Glutamatergic neuron (in vitro differentiated cells): ENCODE data around the gene PAPLN. TPM values are rescaled to one million over a fixed set of nuclear protein-coding genes. Genes with fewer than 3 reads are reported as not detected.

Source experiments
- DNase-seq: peaks from one replicate; pipeline ENCODE4 v3.0.0; 2022
- H3K27ac Mint-ChIP-seq: one replicate; pipeline ENCODE4 v1.8.0; 2020; ENCODE audit warnings: mild to moderate bottlenecking, mixed read lengths, inconsistent platforms; ENCODE audit not compliant: unreplicated experiment
- H3K27me3 Mint-ChIP-seq: one replicate; pipeline ENCODE4 v1.8.0; 2020; ENCODE audit warnings: mild to moderate bottlenecking, moderate library complexity, mixed read lengths, inconsistent platforms; ENCODE audit not compliant: unreplicated experiment
- H3K36me3 Mint-ChIP-seq: one replicate; pipeline ENCODE4 v1.8.0; 2020; ENCODE audit warnings: mild to moderate bottlenecking, mixed read lengths, inconsistent platforms; ENCODE audit not compliant: unreplicated experiment
- H3K4me1 Mint-ChIP-seq: one replicate; pipeline ENCODE4 v1.8.0; 2020; ENCODE audit warnings: mild to moderate bottlenecking, low read depth, mixed read lengths, inconsistent platforms; ENCODE audit not compliant: unreplicated experiment
- H3K4me3 Mint-ChIP-seq: one replicate; pipeline ENCODE4 v1.8.0; 2020; ENCODE audit warnings: mild to moderate bottlenecking, mixed read lengths, inconsistent platforms; ENCODE audit not compliant: unreplicated experiment
- H3K9me3 Mint-ChIP-seq: one replicate; pipeline ENCODE4 v1.8.0; 2020; ENCODE audit warnings: mild to moderate bottlenecking, moderate library complexity, mixed read lengths, inconsistent platforms; ENCODE audit not compliant: unreplicated experiment
- CTCF ChIP-seq: fragments of 200-600 bp; sonication (generic); IDR thresholded peaks from one replicate; pipeline ENCODE4 v1.5.0; 2021; ENCODE audit not compliant: partially characterized antibody, unreplicated experiment
- total RNA-seq: library from RNA; stranded (reverse); fragmentation: NEBNext Ultra II Directional; extraction: Animal tissue kit (Norgen Biotek cat#: 25700); gene quantifications from one replicate; pipeline ENCODE4 v1.2.1, GENCODE V29; 2021; ENCODE audit not compliant: unreplicated experiment

Gene PAPLN
- total RNA-seq, 1 donor from 2014 or later = 2.8 TPM

GRCh38 chr14:73283608-73284379, 46.5 kb downstream of the PAPLN start:
- H3K4me1 Mint-ChIP-seq = peaks cover 4% of the 10 kb centered on the region
- H3K9me3 Mint-ChIP-seq = no peaks in the 10 kb centered on the region
- no peak for TF ChIP-seq CTCF
- no peak overlapping the region for H3K27ac Mint-ChIP-seq
- no peaks in the 10 kb centered on the region for H3K36me3 Mint-ChIP-seq
- H3K4me3 Mint-ChIP-seq = no peak overlapping the region
- no peaks in the 10 kb centered on the region for H3K27me3 Mint-ChIP-seq
- DNase-seq = no peak

DNA sequence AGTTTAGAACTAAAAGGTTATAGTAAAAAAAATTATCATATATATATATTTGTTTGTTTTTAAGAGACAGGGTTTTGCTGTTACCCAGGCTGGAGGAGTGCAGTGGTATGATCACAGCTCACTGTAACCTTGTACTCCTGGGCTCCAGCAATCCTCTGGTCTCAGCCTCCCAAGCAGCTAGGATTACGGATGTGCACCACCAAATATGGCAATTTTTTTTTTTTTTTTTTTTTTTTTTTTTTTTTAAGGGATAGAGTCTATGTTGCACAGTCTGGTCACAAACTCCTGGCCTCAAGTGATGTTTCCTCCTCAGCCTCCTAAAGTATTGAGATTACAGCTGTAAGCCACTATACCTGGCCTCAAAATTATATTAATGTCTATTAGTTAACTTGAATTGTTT, 48.7 kb downstream of the PAPLN start:
- Mint-ChIP-seq H3K9me3 (no peaks in the 10 kb centered on the region), H3K27ac (no peak overlapping the region), H3K4me1 (no peaks in the 10 kb centered on the region), H3K36me3 (no peaks in the 10 kb centered on the region), H3K4me3 (no peak overlapping the region), H3K27me3 (no peaks in the 10 kb centered on the region)
- no peak for DNase-seq
- TF ChIP-seq CTCF = no peak

DNA sequence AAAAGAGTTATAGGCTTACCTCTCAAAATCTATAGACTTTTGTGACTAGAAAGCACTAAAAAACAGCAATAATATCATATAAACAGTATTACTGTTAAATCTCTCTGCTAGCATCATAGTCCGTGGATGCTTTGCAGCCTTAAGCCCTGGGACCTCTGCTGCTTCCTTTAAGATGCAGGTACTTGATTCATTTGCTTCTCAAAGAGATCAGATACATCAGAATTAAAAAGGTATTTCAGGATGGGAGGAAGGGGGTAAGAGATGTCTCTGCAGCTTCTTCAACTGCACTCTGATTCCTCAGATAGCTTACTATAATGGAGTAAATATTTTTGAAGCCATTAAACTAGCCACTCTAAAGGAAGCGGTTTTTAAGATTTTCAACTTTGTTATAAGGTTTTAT, 49.3 kb downstream of the PAPLN start:
- no peak overlapping the region for H3K27ac Mint-ChIP-seq
- H3K4me3 Mint-ChIP-seq = no peak overlapping the region
- H3K36me3 Mint-ChIP-seq = no peaks in the 10 kb centered on the region
- no peaks in the 10 kb centered on the region for H3K27me3 Mint-ChIP-seq
- DNase-seq = no peak
- H3K4me1 Mint-ChIP-seq = no peaks in the 10 kb centered on the region
- no peaks in the 10 kb centered on the region for H3K9me3 Mint-ChIP-seq
- no peak for TF ChIP-seq CTCF

DNA sequence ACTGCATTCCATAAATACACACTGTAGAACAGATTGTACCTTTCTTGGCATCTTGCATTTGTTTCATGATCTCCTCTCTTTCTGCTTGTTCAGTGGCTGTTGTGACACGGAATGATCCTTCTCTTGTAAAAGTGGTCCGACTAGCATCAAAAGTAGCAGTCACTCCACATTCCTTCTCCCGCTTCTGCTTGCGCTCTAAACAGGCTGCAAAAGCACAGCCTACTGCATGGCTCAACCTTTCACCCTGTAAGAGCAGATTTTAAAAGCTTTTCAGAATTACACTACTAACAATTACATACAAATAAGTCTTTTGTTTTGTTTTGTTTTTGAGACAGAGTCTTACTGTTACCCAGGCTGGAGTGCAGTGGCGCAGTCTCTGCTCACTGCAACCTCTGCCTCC, 49.8 kb downstream of the PAPLN start:
- no peaks in the 10 kb centered on the region for H3K4me1 Mint-ChIP-seq
- TF ChIP-seq CTCF = no peak
- no peak for DNase-seq
- H3K27ac Mint-ChIP-seq = no peak overlapping the region
- no peak overlapping the region for H3K4me3 Mint-ChIP-seq
- H3K27me3 Mint-ChIP-seq = no peaks in the 10 kb centered on the region
- H3K9me3 Mint-ChIP-seq = no peaks in the 10 kb centered on the region
- H3K36me3 Mint-ChIP-seq = no peaks in the 10 kb centered on the region

DNA sequence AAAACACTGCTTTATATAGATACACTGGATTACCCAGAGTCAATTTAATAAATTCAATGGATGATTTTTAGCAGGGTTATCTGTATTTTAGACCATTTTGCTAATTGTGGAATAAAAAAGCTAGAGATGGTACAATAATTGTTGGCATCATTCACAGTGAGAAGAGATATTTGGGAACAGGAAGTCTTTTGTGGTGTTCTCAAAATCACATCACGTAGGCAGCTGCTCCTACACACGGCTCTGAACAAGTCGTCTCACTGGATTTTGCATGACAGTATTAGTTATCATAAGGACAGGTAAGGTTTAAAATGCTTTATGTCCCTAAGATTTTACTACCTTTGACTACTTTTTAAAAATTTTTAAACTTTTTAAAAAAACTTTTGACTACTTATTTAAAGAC, 52.0 kb downstream of the PAPLN start:
- Mint-ChIP-seq H3K4me3 (no peak overlapping the region), H3K27me3 (no peaks in the 10 kb centered on the region), H3K36me3 (no peaks in the 10 kb centered on the region), H3K4me1 (no peaks in the 10 kb centered on the region), H3K27ac (no peak overlapping the region), H3K9me3 (peaks cover 2% of the 10 kb centered on the region)
- DNase-seq = no peak
- TF ChIP-seq CTCF = no peak
